SK-N-SH treated with all-trans-retinoic acid at 6 μM for 48 hours (cell line): Measurements from ENCODE around the gene DDOST.

Source experiments
- ATAC-seq: fragments of 200-7000 bp; cut with Tn5 transposase; 3 replicates; pipeline ENCODE4 v1.9.1; 2020; ENCODE audit warnings: mild to moderate bottlenecking, moderate library complexity
- ARNTL ChIP-seq: fragments of 450-650 bp; formaldehyde crosslinking; IDR thresholded peaks from 2 replicates; pipeline ENCODE4 v1.5.0; 2020; ENCODE audit warnings: low read depth, mild to moderate bottlenecking, moderate library complexity, borderline replicate concordance
- BACH2 ChIP-seq: fragments of 250-450 bp; sonication (Bioruptor Pico); IDR thresholded peaks from 2 replicates; pipeline ENCODE4 v1.9.0; 2021; ENCODE audit warnings: mild to moderate bottlenecking, borderline replicate concordance
- CREB5 ChIP-seq: fragments of 250-450 bp; sonication (Bioruptor Pico); IDR thresholded peaks from 2 replicates; pipeline ENCODE4 v1.5.1; 2020; ENCODE audit warnings: low read depth, mild to moderate bottlenecking, moderate library complexity
- CSDC2 ChIP-seq: fragments of 250-450 bp; sonication (Bioruptor Pico); IDR thresholded peaks from 2 replicates; pipeline ENCODE4 v1.5.0; 2020; ENCODE audit warnings: mild to moderate bottlenecking, moderate library complexity
- CSRNP3 ChIP-seq: fragments of 250-450 bp; sonication (Bioruptor Pico); IDR thresholded peaks from 2 replicates; pipeline ENCODE4 v1.5.1; 2021; ENCODE audit warnings: mild to moderate bottlenecking, moderate library complexity
- ESRRG ChIP-seq: fragments of 250-450 bp; sonication (Bioruptor Pico); IDR thresholded peaks from 2 replicates; pipeline ENCODE4 v1.6.1; 2021; ENCODE audit warnings: mild to moderate bottlenecking
- GLIS3 ChIP-seq: fragments of 250-450 bp; sonication (Bioruptor Pico); IDR thresholded peaks from 2 replicates; pipeline ENCODE4 v1.5.0; 2020; ENCODE audit warnings: mild to moderate bottlenecking, moderate library complexity
- ISL1 ChIP-seq: fragments of 250-450 bp; sonication (Bioruptor Pico); IDR thresholded peaks from 2 replicates; pipeline ENCODE4 v2.1.2; 2022; ENCODE audit warnings: mild to moderate bottlenecking, moderate library complexity
- OSR1 ChIP-seq: fragments of 250-450 bp; sonication (Bioruptor Pico); IDR thresholded peaks from 2 replicates; pipeline ENCODE4 v1.8.0; 2022; ENCODE audit warnings: moderate library complexity, mild to moderate bottlenecking, inconsistent platforms
- PATZ1 ChIP-seq: fragments of 250-450 bp; sonication (Bioruptor Pico); IDR thresholded peaks from 2 replicates; pipeline ENCODE4 v1.8.0; 2020; ENCODE audit warnings: mild to moderate bottlenecking, moderate library complexity, borderline replicate concordance
- PPARA ChIP-seq: fragments of 250-450 bp; sonication (Bioruptor Pico); IDR thresholded peaks from 2 replicates; pipeline ENCODE4 v1.5.0; 2020; ENCODE audit warnings: mild to moderate bottlenecking, borderline replicate concordance
- RARB ChIP-seq: fragments of 250-450 bp; sonication (Bioruptor Pico); IDR thresholded peaks from 2 replicates; pipeline ENCODE4 v1.8.0; 2021; ENCODE audit warnings: mild to moderate bottlenecking, moderate library complexity
- SNAI2 ChIP-seq: fragments of 250-450 bp; sonication (Bioruptor Pico); IDR thresholded peaks from 2 replicates; pipeline ENCODE4 v1.5.0; 2020; ENCODE audit warnings: mild to moderate bottlenecking, moderate library complexity
- TCF4 ChIP-seq: fragments of 250-450 bp; sonication (Bioruptor Pico); IDR thresholded peaks from 2 replicates; pipeline ENCODE4 v1.8.0; 2021; ENCODE audit warnings: mild to moderate bottlenecking, moderate library complexity, borderline replicate concordance
- TOX ChIP-seq: fragments of 250-450 bp; sonication (Bioruptor Pico); IDR thresholded peaks from 2 replicates; pipeline ENCODE4 v1.8.0; 2021; ENCODE audit warnings: mild to moderate bottlenecking, moderate library complexity, borderline replicate concordance
- TSHZ2 ChIP-seq: fragments of 250-450 bp; sonication (Bioruptor Pico); IDR thresholded peaks from 2 replicates; pipeline ENCODE4 v1.5.0; 2020; ENCODE audit warnings: mild to moderate bottlenecking, moderate library complexity
- ZC3H10 ChIP-seq: fragments of 250-450 bp; sonication (Bioruptor Pico); IDR thresholded peaks from 2 replicates; pipeline ENCODE4 v1.5.1; 2021; ENCODE audit warnings: mild to moderate bottlenecking, moderate library complexity
- ZNF565 ChIP-seq: fragments of 450-650 bp; formaldehyde crosslinking; conservative IDR thresholded peaks from 2 replicates; pipeline ENCODE4 v1.5.0; 2020; ENCODE audit warnings: low read depth, mild to moderate bottlenecking, moderate library complexity
- ZNF70 ChIP-seq: fragments of 450-650 bp; formaldehyde crosslinking; IDR thresholded peaks from 2 replicates; pipeline ENCODE4 v1.5.0; 2020; ENCODE audit warnings: mild to moderate bottlenecking, moderate library complexity
- ZNF8 ChIP-seq: fragments of 450-650 bp; formaldehyde crosslinking; IDR thresholded peaks from 2 replicates; pipeline ENCODE4 v1.5.0; 2020; ENCODE audit warnings: mild to moderate bottlenecking, moderate library complexity

DDOST gene

GRCh38 chr1:20652300-20652699 is 8.9 kb downstream of the DDOST start:
- TF ChIP-seq TCF4 (CRISPR knock-in tag) = no peak
- TF ChIP-seq CSDC2 (CRISPR knock-in tag) = no peak
- TF ChIP-seq ESRRG (CRISPR knock-in tag) = no peak
- TF ChIP-seq, all 23 proteins: peak for 0
- no peak for ATAC-seq

GRCh38 chr1:20648946-20649345 is 12.2 kb downstream of the DDOST start:
- ATAC-seq = no peak
- no peak for TF ChIP-seq ZNF565 (CRISPR knock-in tag)
- TF ChIP-seq ESRRG (CRISPR knock-in tag) = no peak

- no peak; the same call in 2 of the 3 replicates for ATAC-seq
- TF ChIP-seq CSRNP3 (no peak), ZNF565 (CRISPR knock-in tag) (no peak), CREB5 (CRISPR knock-in tag) (no peak), ZC3H10 (CRISPR knock-in tag) (no peak), TCF4 (CRISPR knock-in tag) (no peak), ZNF8 (no peak), TSHZ2 (CRISPR knock-in tag) (no peak), BACH2 (CRISPR knock-in tag) (no peak), OSR1 (CRISPR knock-in tag) (no peak), RARB (CRISPR knock-in tag) (no peak), CSDC2 (CRISPR knock-in tag) (no peak), TOX (CRISPR knock-in tag) (no peak), ISL1 (CRISPR knock-in tag) (no peak)
Observed at GRCh38 chr1:20648438-20648837, 12.7 kb downstream of the DDOST start.

GRCh38 chr1:20645414-20645813 is 15.8 kb downstream of the DDOST start:
- no peak for ATAC-seq
- TF ChIP-seq TCF4 (CRISPR knock-in tag) (no peak), TSHZ2 (CRISPR knock-in tag) (no peak), CSDC2 (CRISPR knock-in tag) (no peak), PPARA (CRISPR knock-in tag) (no peak), SNAI2 (no peak), ARNTL (CRISPR knock-in tag) (no peak), GLIS3 (CRISPR knock-in tag) (no peak), ESRRG (CRISPR knock-in tag) (no peak), PATZ1 (CRISPR knock-in tag) (no peak), ZNF70 (CRISPR knock-in tag) (no peak), TOX (CRISPR knock-in tag) (no peak), CSRNP3 (no peak)
